GM23248 (cell line): ENCODE results near the gene HCN2. TPM values are rescaled to one million over a fixed set of nuclear protein-coding genes. Genes with fewer than 3 reads are reported as not detected.

ENCODE experiments used
- DNase-seq: peaks from one replicate; pipeline ENCODE4 v3.0.0-alpha.2; 2015
- H2AFZ ChIP-seq: fragments of 200-600 bp; sonication (generic); 2 replicates; pipeline ENCODE4 v1.6.1; 2016; ENCODE audit warnings: antibody characterized with exemption
- H3F3A ChIP-seq: fragments of 200-600 bp; sonication (generic); 2 replicates; pipeline ENCODE4 v1.6.1; 2016; ENCODE audit warnings: mild to moderate bottlenecking, antibody characterized with exemption, mixed run types; ENCODE audit not compliant: insufficient read depth
- H3K27ac ChIP-seq: fragments of 200-600 bp; sonication (generic); 2 replicates; pipeline ENCODE4 v1.5.1; 2016; ENCODE audit warnings: mild to moderate bottlenecking
- H3K27me3 ChIP-seq: fragments of 200-600 bp; sonication (generic); replicated peaks from 2 replicates; pipeline ENCODE4 v1.6.1; 2016; ENCODE audit warnings: mild to moderate bottlenecking; ENCODE audit not compliant: insufficient read depth
- H3K36me3 ChIP-seq: fragments of 200-600 bp; sonication (generic); 2 replicates; pipeline ENCODE4 v1.6.1; 2016; ENCODE audit warnings: low read depth, mild to moderate bottlenecking
- H3K4me1 ChIP-seq: fragments of 200-600 bp; sonication (generic); 2 replicates; pipeline ENCODE4 v1.6.1; 2016; ENCODE audit warnings: mild to moderate bottlenecking; ENCODE audit not compliant: insufficient read depth
- H3K4me2 ChIP-seq: fragments of 200-600 bp; sonication (generic); one replicate; pipeline ENCODE4 v1.6.1; 2016; ENCODE audit warnings: mild to moderate bottlenecking; ENCODE audit not compliant: unreplicated experiment
- H3K4me3 ChIP-seq: fragments of 200-600 bp; sonication (generic); 2 replicates; pipeline ENCODE4 v1.5.1; 2016; ENCODE audit warnings: mild to moderate bottlenecking
- H3K79me2 ChIP-seq: fragments of 200-600 bp; sonication (generic); 2 replicates; pipeline ENCODE4 v1.6.1; 2016; ENCODE audit warnings: mild to moderate bottlenecking; ENCODE audit not compliant: insufficient read depth
- H3K9ac ChIP-seq: fragments of 200-600 bp; sonication (generic); 2 replicates; pipeline ENCODE4 v1.6.1; 2016; ENCODE audit warnings: mild to moderate bottlenecking
- H3K9me2 ChIP-seq: fragments of 200-600 bp; sonication (generic); 2 replicates; pipeline ENCODE4 v1.6.1; 2016; ENCODE audit warnings: mixed run types, mild to moderate bottlenecking, moderate library complexity; ENCODE audit not compliant: insufficient read depth
- H3K9me3 ChIP-seq: fragments of 200-600 bp; sonication (generic); one replicate; pipeline ENCODE4 v1.6.1; 2017; ENCODE audit warnings: low read depth
- H4K20me1 ChIP-seq: fragments of 200-600 bp; sonication (generic); 2 replicates; pipeline ENCODE4 v1.6.0; 2016; ENCODE audit not compliant: insufficient read depth
- EZH2 ChIP-seq: fragments of 200-600 bp; sonication (generic); IDR thresholded peaks from 2 replicates; pipeline ENCODE4 v1.6.1; 2018; ENCODE audit warnings: antibody characterized with exemption, mild to moderate bottlenecking; ENCODE audit not compliant: insufficient read depth, poor library complexity, severe bottlenecking
- EZH2phosphoT487 ChIP-seq: fragments of 200-600 bp; sonication (generic); IDR thresholded peaks from 2 replicates; pipeline ENCODE4 v1.6.1; 2018; ENCODE audit warnings: antibody characterized with exemption, moderate library complexity, mild to moderate bottlenecking, low read depth; ENCODE audit not compliant: insufficient read depth
- WGBS, 2 experiments: methylation state at CpG; one replicate each; pipeline ENCODE4 v1.1.6; 2015 to 2017; ENCODE audit warnings: low lambda C conversion rate in 2 of 2, low coverage in 1 of 2; ENCODE audit errors: missing lambda C conversion rate in 2 of 2; 5-methylcytosine and 5-hydroxymethylcytosine counted together
- in situ Hi-C: fragments of 300-500 bp; cut with MboI; formaldehyde crosslinking; loops from 2 replicates; pipeline ENCODE4 v1.15.0; 2020
- polyA plus RNA-seq: library from polyadenylated mRNA; unstranded; fragments of >200 nt; fragmentation: Nextera tagmentation; extraction: Ambion mirVana; gene quantifications from 2 replicates; pipeline ENCODE4 v1.2.1, GENCODE V29; 2016
- total RNA-seq: library from RNA; depleted of rRNA; stranded (reverse); fragments of >200 nt; shearing (Covaris generic); gene quantifications from 2 replicates; pipeline ENCODE4 v1.2.3, GENCODE V29; 2014; rRNA removed

Gene HCN2
- total and polyA plus RNA-seq, 2 experiments from 2014 or later, result 0.14 to 3.1 TPM

DNA sequence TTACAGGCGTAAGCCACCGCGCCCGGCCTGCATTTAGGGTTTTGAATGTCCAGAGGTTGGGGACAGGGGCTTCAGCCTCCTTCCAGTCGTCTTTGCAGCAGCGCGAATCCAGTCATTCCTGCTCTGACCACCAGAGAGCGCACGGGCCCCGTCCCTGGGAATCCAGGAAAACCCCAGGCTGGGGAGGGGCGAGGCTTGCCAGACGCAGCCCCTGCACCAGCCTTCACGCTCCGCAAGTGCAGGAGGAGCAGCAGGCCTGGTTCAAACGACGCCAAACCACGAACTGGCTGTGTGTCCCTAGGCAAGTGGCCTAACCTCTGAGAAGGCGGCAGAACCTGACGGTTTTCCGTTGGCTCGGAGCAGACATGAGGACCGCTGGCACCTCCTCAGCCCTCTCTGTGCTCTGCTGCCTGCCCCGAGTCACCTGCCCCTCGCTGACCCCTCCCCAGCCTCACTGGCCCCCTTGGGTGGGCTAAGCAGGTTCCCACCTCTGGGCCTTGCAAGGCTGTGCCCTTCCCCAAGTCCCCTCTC, 75.3 kb downstream of the HCN2 start:
- Histone ChIP-seq H3F3A (peaks cover 6% of the 10 kb centered on the region; the same call in 1 of the 2 replicates), H3K36me3 (no peaks in the 10 kb centered on the region), H3K4me1 (peaks cover 13% of the 10 kb centered on the region), H3K9me2 (no peaks in the 10 kb centered on the region), H3K4me2 (peak overlapping the region; percentile 43), H2AFZ (peak overlapping the region; percentile 66), H3K79me2 (peaks cover 29% of the 10 kb centered on the region), H3K27ac (no peak overlapping the region), H4K20me1 (no peaks in the 10 kb centered on the region), H3K9ac (no peak overlapping the region), H3K9me3 (no peaks in the 10 kb centered on the region), H3K27me3 (no peaks in the 10 kb centered on the region), H3K4me3 (peak overlapping the region; percentile 55)
- TF ChIP-seq EZH2phosphoT487 (no peak), EZH2 (no peak)
- DNase-seq, result peak; percentile 79
- WGBS, 2 experiments, result 1 to 3% methylated on average over 24 of the region's 24 CpGs
- in situ Hi-C loops, result no loop called here

Other genes starting within 250 kb of the HCN2 start
- gene MIER2, start 245.1 kb upstream of the HCN2 start, total RNA-seq, result 11.8 and 27.8 TPM in 2 replicates
- 28.6 and 30.7 TPM in 2 replicates for gene MIER2, start 245.1 kb upstream of the HCN2 start, polyA plus RNA-seq
- gene C2CD4C, start 180.7 kb upstream of the HCN2 start, total RNA-seq, result 0.32 TPM in 1 of 2 replicates, not detected in the other
- gene C2CD4C, start 180.7 kb upstream of the HCN2 start, polyA plus RNA-seq, result 0.05 TPM in 1 of 2 replicates, not detected in the other
- gene SHC2, start 128.8 kb upstream of the HCN2 start, total RNA-seq, result not detected in 2 replicates
- not detected in 2 replicates for gene SHC2, start 128.8 kb upstream of the HCN2 start, polyA plus RNA-seq
- gene MADCAM1, start 93.4 kb upstream of the HCN2 start, total RNA-seq, result 0.54 TPM in 1 of 2 replicates, not detected in the other
- 0.11 and 0.38 TPM in 2 replicates for gene MADCAM1, start 93.4 kb upstream of the HCN2 start, polyA plus RNA-seq
- 60.5 and 72.2 TPM in 2 replicates for gene TPGS1, start 82.4 kb upstream of the HCN2 start, total RNA-seq
- gene TPGS1, start 82.4 kb upstream of the HCN2 start, polyA plus RNA-seq, result 18.9 and 22.0 TPM in 2 replicates
- 43.0 and 50.8 TPM in 2 replicates for gene CDC34, start 58.1 kb upstream of the HCN2 start, total RNA-seq
- 44.4 and 46.4 TPM in 2 replicates for gene CDC34, start 58.1 kb upstream of the HCN2 start, polyA plus RNA-seq
- not detected in 2 replicates for gene GZMM, start 45.8 kb upstream of the HCN2 start, total RNA-seq
- not detected in 2 replicates for gene GZMM, start 45.8 kb upstream of the HCN2 start, polyA plus RNA-seq
- 887 and 955 TPM in 2 replicates for gene BSG, start 17.3 kb upstream of the HCN2 start, total RNA-seq
- 939 and 970 TPM in 2 replicates for gene BSG, start 17.3 kb upstream of the HCN2 start, polyA plus RNA-seq
- 36.2 and 48.8 TPM in 2 replicates for gene POLRMT, start 43.7 kb downstream of the HCN2 start, total RNA-seq
- 21.8 and 23.6 TPM in 2 replicates for gene POLRMT, start 43.7 kb downstream of the HCN2 start, polyA plus RNA-seq
- 0.13 and 1.2 TPM in 2 replicates for gene FGF22, start 50.0 kb downstream of the HCN2 start, total RNA-seq
- not detected in 2 replicates for gene FGF22, start 50.0 kb downstream of the HCN2 start, polyA plus RNA-seq
- gene RNF126, start 73.3 kb downstream of the HCN2 start, total RNA-seq, result 71.3 and 72.4 TPM in 2 replicates
- 52.7 and 58.5 TPM in 2 replicates for gene RNF126, start 73.3 kb downstream of the HCN2 start, polyA plus RNA-seq
- gene FSTL3, start 86.5 kb downstream of the HCN2 start, total RNA-seq, result 97.3 and 100 TPM in 2 replicates
- gene FSTL3, start 86.5 kb downstream of the HCN2 start, polyA plus RNA-seq, result 39.2 and 41.4 TPM in 2 replicates
- not detected in 2 replicates for gene PRSS57, start 105.6 kb downstream of the HCN2 start, total RNA-seq
- gene PRSS57, start 105.6 kb downstream of the HCN2 start, polyA plus RNA-seq, result not detected in 2 replicates
- 2.5 and 2.7 TPM in 2 replicates for gene PALM, start 119.1 kb downstream of the HCN2 start, total RNA-seq
- 0.32 and 0.36 TPM in 2 replicates for gene PALM, start 119.1 kb downstream of the HCN2 start, polyA plus RNA-seq
- gene MISP, start 161.2 kb downstream of the HCN2 start, total RNA-seq, result not detected in 2 replicates
- gene MISP, start 161.2 kb downstream of the HCN2 start, polyA plus RNA-seq, result 0.13 TPM in 1 of 2 replicates, not detected in the other
- 175 and 194 TPM in 2 replicates for gene PTBP1, start 207.6 kb downstream of the HCN2 start, total RNA-seq
- gene PTBP1, start 207.6 kb downstream of the HCN2 start, polyA plus RNA-seq, result 157 and 160 TPM in 2 replicates
- gene PLPPR3, start 232.1 kb downstream of the HCN2 start, total RNA-seq, result 0.32 TPM in 1 of 2 replicates, not detected in the other
- gene PLPPR3, start 232.1 kb downstream of the HCN2 start, polyA plus RNA-seq, result not detected in 2 replicates
- not detected in 2 replicates for gene AZU1, start 238.0 kb downstream of the HCN2 start, total RNA-seq
- gene AZU1, start 238.0 kb downstream of the HCN2 start, polyA plus RNA-seq, result not detected in 2 replicates